ENCODE data around the gene ADORA2A. TPM values are rescaled to one million over a fixed set of nuclear protein-coding genes. Genes with fewer than 3 reads are reported as not detected.

ADORA2A gene
- total RNA-seq, 1 experiment from 2014 or later = 7.6 TPM

- H3K4me3 Mint-ChIP-seq = no peak overlapping the region
- H3K27me3 Mint-ChIP-seq (ENCODE audit: low read depth) = no peaks in the 10 kb centered on the region
- H3K27ac Mint-ChIP-seq = no peak overlapping the region
- ATAC-seq (no peak), DNase-seq (ENCODE audit: low spot score) (no peak)
- TF ChIP-seq, protein P1, sequence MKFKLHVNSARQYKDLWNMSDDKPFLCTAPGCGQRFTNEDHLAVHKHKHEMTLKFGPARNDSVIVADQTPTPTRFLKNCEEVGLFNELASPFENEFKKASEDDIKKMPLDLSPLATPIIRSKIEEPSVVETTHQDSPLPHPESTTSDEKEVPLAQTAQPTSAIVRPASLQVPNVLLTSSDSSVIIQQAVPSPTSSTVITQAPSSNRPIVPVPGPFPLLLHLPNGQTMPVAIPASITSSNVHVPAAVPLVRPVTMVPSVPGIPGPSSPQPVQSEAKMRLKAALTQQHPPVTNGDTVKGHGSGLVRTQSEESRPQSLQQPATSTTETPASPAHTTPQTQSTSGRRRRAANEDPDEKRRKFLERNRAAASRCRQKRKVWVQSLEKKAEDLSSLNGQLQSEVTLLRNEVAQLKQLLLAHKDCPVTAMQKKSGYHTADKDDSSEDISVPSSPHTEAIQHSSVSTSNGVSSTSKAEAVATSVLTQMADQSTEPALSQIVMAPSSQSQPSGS (CRISPR knock-in tag; IDR thresholded peaks at IDR 0.05; ENCODE audit: borderline replicate concordance, low read depth) = no peak
- TF ChIP-seq CTCF (IDR thresholded peaks at IDR 0.05) = no peak
- no peak for TF ChIP-seq NFYB (CRISPR knock-in tag; conservative IDR thresholded peaks at IDR 0.05; ENCODE audit: low read depth)
- no peak for TF ChIP-seq SMAD4 (CRISPR knock-in tag; IDR thresholded peaks at IDR 0.05)
- TF ChIP-seq SP1 (CRISPR knock-in tag; conservative IDR thresholded peaks at IDR 0.05) = no peak
- no peak for TF ChIP-seq TCF7 (CRISPR knock-in tag; IDR thresholded peaks at IDR 0.05; ENCODE audit: low read depth)
- TF ChIP-seq SMAD3 (CRISPR knock-in tag; IDR thresholded peaks at IDR 0.05; ENCODE audit: borderline replicate concordance) = no peak
- TF ChIP-seq, protein P2, sequence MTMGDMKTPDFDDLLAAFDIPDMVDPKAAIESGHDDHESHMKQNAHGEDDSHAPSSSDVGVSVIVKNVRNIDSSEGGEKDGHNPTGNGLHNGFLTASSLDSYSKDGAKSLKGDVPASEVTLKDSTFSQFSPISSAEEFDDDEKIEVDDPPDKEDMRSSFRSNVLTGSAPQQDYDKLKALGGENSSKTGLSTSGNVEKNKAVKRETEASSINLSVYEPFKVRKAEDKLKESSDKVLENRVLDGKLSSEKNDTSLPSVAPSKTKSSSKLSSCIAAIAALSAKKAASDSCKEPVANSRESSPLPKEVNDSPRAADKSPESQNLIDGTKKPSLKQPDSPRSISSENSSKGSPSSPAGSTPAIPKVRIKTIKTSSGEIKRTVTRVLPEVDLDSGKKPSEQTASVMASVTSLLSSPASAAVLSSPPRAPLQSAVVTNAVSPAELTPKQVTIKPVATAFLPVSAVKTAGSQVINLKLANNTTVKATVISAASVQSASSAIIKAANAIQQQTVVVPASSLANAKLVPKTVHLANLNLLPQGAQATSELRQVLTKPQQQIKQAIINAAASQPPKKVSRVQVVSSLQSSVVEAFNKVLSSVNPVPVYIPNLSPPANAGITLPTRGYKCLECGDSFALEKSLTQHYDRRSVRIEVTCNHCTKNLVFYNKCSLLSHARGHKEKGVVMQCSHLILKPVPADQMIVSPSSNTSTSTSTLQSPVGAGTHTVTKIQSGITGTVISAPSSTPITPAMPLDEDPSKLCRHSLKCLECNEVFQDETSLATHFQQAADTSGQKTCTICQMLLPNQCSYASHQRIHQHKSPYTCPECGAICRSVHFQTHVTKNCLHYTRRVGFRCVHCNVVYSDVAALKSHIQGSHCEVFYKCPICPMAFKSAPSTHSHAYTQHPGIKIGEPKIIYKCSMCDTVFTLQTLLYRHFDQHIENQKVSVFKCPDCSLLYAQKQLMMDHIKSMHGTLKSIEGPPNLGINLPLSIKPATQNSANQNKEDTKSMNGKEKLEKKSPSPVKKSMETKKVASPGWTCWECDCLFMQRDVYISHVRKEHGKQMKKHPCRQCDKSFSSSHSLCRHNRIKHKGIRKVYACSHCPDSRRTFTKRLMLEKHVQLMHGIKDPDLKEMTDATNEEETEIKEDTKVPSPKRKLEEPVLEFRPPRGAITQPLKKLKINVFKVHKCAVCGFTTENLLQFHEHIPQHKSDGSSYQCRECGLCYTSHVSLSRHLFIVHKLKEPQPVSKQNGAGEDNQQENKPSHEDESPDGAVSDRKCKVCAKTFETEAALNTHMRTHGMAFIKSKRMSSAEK (CRISPR knock-in tag; IDR thresholded peaks at IDR 0.05; ENCODE audit: borderline replicate concordance) = no peak
- TF ChIP-seq, protein P3, sequence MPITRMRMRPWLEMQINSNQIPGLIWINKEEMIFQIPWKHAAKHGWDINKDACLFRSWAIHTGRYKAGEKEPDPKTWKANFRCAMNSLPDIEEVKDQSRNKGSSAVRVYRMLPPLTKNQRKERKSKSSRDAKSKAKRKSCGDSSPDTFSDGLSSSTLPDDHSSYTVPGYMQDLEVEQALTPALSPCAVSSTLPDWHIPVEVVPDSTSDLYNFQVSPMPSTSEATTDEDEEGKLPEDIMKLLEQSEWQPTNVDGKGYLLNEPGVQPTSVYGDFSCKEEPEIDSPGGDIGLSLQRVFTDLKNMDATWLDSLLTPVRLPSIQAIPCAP (CRISPR knock-in tag; IDR thresholded peaks at IDR 0.05) = no peak
- TF ChIP-seq KAT7 (CRISPR knock-in tag; IDR thresholded peaks at IDR 0.05; ENCODE audit: borderline replicate concordance) = no peak
- TF ChIP-seq NFE2L1 (CRISPR knock-in tag; IDR thresholded peaks at IDR 0.05) = no peak
- no peak for TF ChIP-seq FOXJ3 (CRISPR knock-in tag; IDR thresholded peaks at IDR 0.05; ENCODE audit: borderline replicate concordance)
- TF ChIP-seq, protein P4, sequence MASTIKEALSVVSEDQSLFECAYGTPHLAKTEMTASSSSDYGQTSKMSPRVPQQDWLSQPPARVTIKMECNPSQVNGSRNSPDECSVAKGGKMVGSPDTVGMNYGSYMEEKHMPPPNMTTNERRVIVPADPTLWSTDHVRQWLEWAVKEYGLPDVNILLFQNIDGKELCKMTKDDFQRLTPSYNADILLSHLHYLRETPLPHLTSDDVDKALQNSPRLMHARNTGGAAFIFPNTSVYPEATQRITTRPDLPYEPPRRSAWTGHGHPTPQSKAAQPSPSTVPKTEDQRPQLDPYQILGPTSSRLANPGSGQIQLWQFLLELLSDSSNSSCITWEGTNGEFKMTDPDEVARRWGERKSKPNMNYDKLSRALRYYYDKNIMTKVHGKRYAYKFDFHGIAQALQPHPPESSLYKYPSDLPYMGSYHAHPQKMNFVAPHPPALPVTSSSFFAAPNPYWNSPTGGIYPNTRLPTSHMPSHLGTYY (CRISPR knock-in tag; IDR thresholded peaks at IDR 0.05) = no peak
- no peak for TF ChIP-seq PRRX2 (CRISPR knock-in tag; IDR thresholded peaks at IDR 0.05)
- TF ChIP-seq, protein P5, sequence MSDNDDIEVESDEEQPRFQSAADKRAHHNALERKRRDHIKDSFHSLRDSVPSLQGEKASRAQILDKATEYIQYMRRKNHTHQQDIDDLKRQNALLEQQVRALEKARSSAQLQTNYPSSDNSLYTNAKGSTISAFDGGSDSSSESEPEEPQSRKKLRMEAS (CRISPR knock-in tag; IDR thresholded peaks at IDR 0.05) = no peak
- no peak for TF ChIP-seq STAT6 (CRISPR knock-in tag; conservative IDR thresholded peaks at IDR 0.05; ENCODE audit: low read depth)
- H3K9me3 Mint-ChIP-seq = no peaks in the 10 kb centered on the region
- ChIA-PET POLR2A (no interaction called here), CTCF (interaction anchor here (0.7 to 1.9 kb wide), 3 partner anchors 19 to 137 kb away, joined by 6 to 9 read pairs (median 6); no protein-coding TSS in a partner anchor)
- H3K4me1 Mint-ChIP-seq = peaks cover 20% of the 10 kb centered on the region
- peaks cover 20% of the 10 kb centered on the region for H3K36me3 Mint-ChIP-seq
These were observed 24.8 kb upstream of the ADORA2A start for GRCh38 chr22:24402460-24403192.

All from WTC11 (cell line).